HCT116 (cell line): Measurements from ENCODE around the gene GPD1L. TPM values are rescaled to one million over a fixed set of nuclear protein-coding genes. Genes with fewer than 3 reads are reported as not detected.
"Not testable (repeated sequence)": the region's sequence is repeated elsewhere in the genome, so short reads cannot be mapped to it uniquely, and the experiment has no call there.

ENCODE experiments used
- ATAC-seq: fragments of 200-7000 bp; cut with Tn5 transposase; 2 replicates; pipeline ENCODE4 v1.9.1; 2020; ENCODE audit warnings: mild to moderate bottlenecking, moderate library complexity
- BruUV-seq: library from RNA; stranded (reverse); fragments of 400-500 nt; replicated peaks from 2 replicates; lab custom pipeline; 2021; lab: Mats Ljungman, UMichigan
- CTCF ChIA-PET: fragments of 300-600 bp; sonication (Branson Sonifier 250); formaldehyde crosslinking; loops from one replicate; lab custom pipeline; 2021; ENCODE audit warnings: antibody characterized with exemption; lab: Charles Lee
- POLR2A ChIA-PET: fragments of 300-600, 350-600 bp; sonication (Branson Sonifier 250); formaldehyde crosslinking; loops from one replicate; lab custom pipeline; 2021; ENCODE audit warnings: antibody characterized with exemption; lab: Charles Lee
- RAD21 ChIA-PET, 2 experiments: fragments of 300-600 bp; sonication (Branson Sonifier 250); formaldehyde crosslinking; loops; one replicate each; lab custom pipeline; 2023; ENCODE audit warnings: low total read pairs in 2 of 2; ENCODE audit not compliant: uncharacterized antibody in 2 of 2, unreplicated experiment in 2 of 2, low non-redundant PET in 1 of 2; lab: Charles Lee
- DNase-seq: peaks from one replicate; pipeline ENCODE4 v3.0.0-alpha.2; 2010; ENCODE audit warnings: low read depth, low spot score
- H2AFZ ChIP-seq: fragments of 200-600 bp; shearing (Covaris generic), sonication (generic); 2 replicates; pipeline ENCODE4 v1.6.1; 2017; ENCODE audit warnings: low read depth, mixed run types, mixed read lengths, antibody characterized with exemption, low read length; ENCODE audit not compliant: poor library complexity, severe bottlenecking
- H3K27ac ChIP-seq: 2 replicates; pipeline ENCODE4 v1.5.1; 2012; ENCODE audit warnings: low read depth, low read length
- H3K27me3 ChIP-seq: fragments of 200-600 bp; sonication (generic); 2 replicates; pipeline ENCODE4 v1.6.1; 2016; ENCODE audit warnings: mixed run types, low read length, mixed read lengths; ENCODE audit not compliant: insufficient read depth
- H3K36me3 ChIP-seq, 2 experiments: fragments of 200-500 bp in 1 of 2; fragments of 200-600 bp in 1 of 2; sonication (Bioruptor generic) in 1 of 2; sonication (generic) in 1 of 2; 2 replicates each; pipeline versions ENCODE4 v1.5.1 to v1.6.1; 2014 to 2016; ENCODE audit warnings: low read length in 2 of 2, inconsistent platforms in 1 of 2, mixed read lengths in 1 of 2, mixed run types in 1 of 2; ENCODE audit not compliant: insufficient read depth in 2 of 2, control insufficient read depth in 1 of 2
- H3K4me1 ChIP-seq, 2 experiments: fragments of 200-600 bp in 1 of 2; sonication (generic) in 1 of 2; 2 replicates each; pipeline versions ENCODE4 v1.5.1 to v1.6.1; 2012 to 2017; ENCODE audit warnings: low read length in 2 of 2, inconsistent platforms in 1 of 2, mild to moderate bottlenecking in 1 of 2, mixed read lengths in 1 of 2, mixed run types in 1 of 2, moderate library complexity in 1 of 2; ENCODE audit not compliant: insufficient read depth in 2 of 2, control insufficient read depth in 1 of 2
- H3K4me2 ChIP-seq: fragments of 200-600 bp; sonication (generic); 2 replicates; pipeline ENCODE4 v1.6.1; 2017; ENCODE audit warnings: mixed run types, low read length, mixed read lengths
- H3K4me3 ChIP-seq, 2 experiments: fragments of 200-600 bp in 1 of 2; sonication (generic) in 1 of 2; replicated peaks in 1 of 2; 2 replicates each; pipeline ENCODE4 v1.5.1; 2011 to 2016; ENCODE audit warnings: low read length in 2 of 2, control low read depth in 1 of 2, low read depth in 1 of 2, mild to moderate bottlenecking in 1 of 2, mixed read lengths in 1 of 2, mixed run types in 1 of 2
- H3K79me2 ChIP-seq: fragments of 200-600 bp; sonication (generic); 2 replicates; pipeline ENCODE4 v1.6.1; 2017; ENCODE audit warnings: mild to moderate bottlenecking, mixed run types, low read length, moderate library complexity, mixed read lengths; ENCODE audit not compliant: insufficient read depth
- H3K9ac ChIP-seq: fragments of 200-600 bp; sonication (generic); 2 replicates; pipeline ENCODE4 v1.6.1; 2016; ENCODE audit warnings: low read length, mixed read lengths
- H3K9me2 ChIP-seq: fragments of 200-600 bp; sonication (generic), shearing (Covaris generic); 2 replicates; pipeline ENCODE4 v1.6.1; 2017; ENCODE audit warnings: mixed run types, mild to moderate bottlenecking, moderate library complexity; ENCODE audit not compliant: insufficient read depth
- H3K9me3 ChIP-seq, 2 experiments: fragments of 200-500 bp in 1 of 2; fragments of 200-600 bp in 1 of 2; sonication (Bioruptor generic) in 1 of 2; sonication (generic) in 1 of 2; 2 replicates each; pipeline ENCODE4 v1.6.1; 2014 to 2017; ENCODE audit warnings: low read length in 2 of 2, mixed read lengths in 2 of 2, inconsistent platforms in 1 of 2, low read depth in 1 of 2, mild to moderate bottlenecking in 1 of 2, mixed run types in 1 of 2, moderate library complexity in 1 of 2; ENCODE audit not compliant: control insufficient read depth in 1 of 2, insufficient read depth in 1 of 2
- H4K20me1 ChIP-seq: fragments of 200-600 bp; sonication (generic), shearing (Covaris generic); 2 replicates; pipeline ENCODE4 v1.6.1; 2017; ENCODE audit warnings: mixed run types, mild to moderate bottlenecking, moderate library complexity; ENCODE audit not compliant: insufficient read depth
- CBX3 ChIP-seq: IDR thresholded peaks from 2 replicates; pipeline ENCODE4 v1.6.1; 2012; ENCODE audit warnings: low read depth
- CEBPB ChIP-seq: IDR thresholded peaks from 2 replicates; pipeline ENCODE4 v1.6.1; 2012; ENCODE audit warnings: low read depth
- EZH2 ChIP-seq: fragments of 200-600 bp; sonication (generic); IDR thresholded peaks from 2 replicates; pipeline ENCODE4 v1.6.1; 2017; ENCODE audit warnings: antibody characterized with exemption, mixed run types
- EZH2phosphoT487 ChIP-seq: fragments of 200-600 bp; IDR thresholded peaks from 2 replicates; pipeline ENCODE4 v1.6.1; 2018; ENCODE audit warnings: antibody characterized with exemption, borderline replicate concordance
- FOSL1 ChIP-seq: IDR thresholded peaks from 2 replicates; pipeline ENCODE4 v1.6.1; 2012; ENCODE audit warnings: low read depth
- POLR2A ChIP-seq: IDR thresholded peaks from 2 replicates; pipeline ENCODE4 v1.7.0; 2011; ENCODE audit warnings: borderline replicate concordance; ENCODE audit not compliant: insufficient read depth, insufficient read length; ENCODE audit errors: extremely low read depth
- POLR2AphosphoS5 ChIP-seq: IDR thresholded peaks from 2 replicates; pipeline ENCODE4 v1.6.1; 2011; ENCODE audit warnings: mild to moderate bottlenecking, low read depth, low read length, moderate library complexity
- RAD21 ChIP-seq: IDR thresholded peaks from 2 replicates; pipeline ENCODE4 v1.6.1; 2012; ENCODE audit warnings: low read depth, mild to moderate bottlenecking
- SP1 ChIP-seq: IDR thresholded peaks from 2 replicates; pipeline ENCODE4 v1.6.1; 2012; ENCODE audit warnings: low read depth
- TCF7L2 ChIP-seq: IDR thresholded peaks from 2 replicates; pipeline ENCODE4 v1.7.0; 2011; ENCODE audit warnings: borderline replicate concordance, inconsistent platforms; ENCODE audit not compliant: insufficient read depth, insufficient read length; ENCODE audit errors: extremely low read depth
- intact Hi-C: fragments of 100-400 bp; cut with micrococcal nuclease; formaldehyde crosslinking; loops from 2 replicates; pipeline ENCODE4 v1.10.0; 2022
- total RNA-seq: library from RNA; stranded (reverse); gene quantifications from one replicate; pipeline ENCODE4 v1.2.1, GENCODE V29; 2021; ENCODE audit not compliant: unreplicated experiment
- TF ChIP-seq, protein P1 (sequence below), 3 experiments: fragments of 200-600 bp in 1 of 3; sonication (generic) in 1 of 3; IDR thresholded peaks in 2 of 3; conservative IDR thresholded peaks in 1 of 3; 2 replicates each; pipeline ENCODE4 v1.5.1; 2012 to 2017; ENCODE audit warnings: low read depth in 2 of 3, low read length in 2 of 3, antibody characterized with exemption in 1 of 3, borderline replicate concordance in 1 of 3, control low read depth in 1 of 3, mild to moderate bottlenecking in 1 of 3, mixed read lengths in 1 of 3, mixed run types in 1 of 3, moderate library complexity in 1 of 3; ENCODE audit not compliant: insufficient read depth in 1 of 3
- TF ChIP-seq, protein P2 (sequence below): IDR thresholded peaks from 2 replicates; pipeline ENCODE4 v1.6.1; 2011; ENCODE audit warnings: mild to moderate bottlenecking, low read length, moderate library complexity; ENCODE audit not compliant: insufficient replicate concordance; ENCODE audit errors: extremely low read depth

Gene GPD1L
- total RNA-seq, 1 experiment from 2014 or later: 21.9 TPM

DNA sequence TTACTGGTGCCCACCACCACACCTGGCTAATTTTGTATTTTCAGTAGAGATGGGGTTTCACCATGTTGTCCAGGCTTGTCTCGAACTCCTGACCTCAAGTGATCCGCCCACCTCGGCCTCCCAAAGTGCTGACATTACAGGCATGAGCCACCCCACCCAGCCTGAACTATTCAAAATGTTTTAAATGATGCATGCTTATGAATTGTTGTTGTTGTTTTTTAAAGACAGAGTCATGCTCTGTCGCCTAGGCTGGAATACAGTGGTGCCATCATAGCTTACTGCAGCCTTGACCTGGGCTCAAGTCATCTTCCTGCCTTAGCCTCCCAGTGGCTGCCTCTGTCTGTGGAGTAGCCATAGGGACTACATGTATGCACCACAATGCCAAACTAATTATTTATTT, 48.0 kb upstream of the GPD1L start:
- ATAC-seq, RAD21 ChIA-PET, POLR2A ChIA-PET, H4K20me1 ChIP-seq, intact Hi-C loops, H3K4me1 ChIP-seq, H3K9ac ChIP-seq, H3K79me2 ChIP-seq, H3K36me3 ChIP-seq, H3K9me3 ChIP-seq, H3K27ac ChIP-seq, H3K27me3 ChIP-seq, H3K4me2 ChIP-seq, CTCF ChIA-PET, H2AFZ ChIP-seq, H3K9me2 ChIP-seq, BruUV-seq, H3K4me3 ChIP-seq, DNase-seq: not testable (repeated sequence)

DNA sequence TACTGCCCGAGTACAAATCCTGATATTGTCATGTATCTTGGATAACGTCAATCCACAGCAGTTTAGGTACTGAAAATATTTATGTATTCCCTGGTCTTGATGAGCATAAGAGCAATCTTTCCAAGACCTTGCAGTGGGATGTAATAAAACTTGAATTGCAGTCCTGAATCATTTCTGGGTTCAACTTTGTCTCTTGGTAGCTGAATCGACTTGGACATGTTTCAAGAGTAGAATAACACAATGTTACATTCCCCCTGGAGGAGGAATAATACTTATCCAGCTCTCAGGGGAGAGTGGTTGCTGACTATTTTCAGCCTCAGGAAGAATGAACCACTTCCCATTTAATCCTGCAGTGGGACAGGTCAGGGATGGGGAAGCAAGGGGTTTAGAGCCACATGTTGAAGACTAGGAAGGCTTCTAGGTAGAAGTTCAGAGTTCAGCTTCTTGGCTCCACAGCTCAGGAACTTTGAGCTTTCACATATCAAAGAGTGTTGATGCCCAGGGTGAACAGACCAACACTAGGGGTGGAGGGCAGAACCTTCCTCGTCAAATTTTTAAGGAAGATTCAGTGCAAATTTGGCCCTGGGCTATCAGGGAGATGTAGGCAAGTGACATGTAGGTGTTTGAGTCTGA, 43.4 kb upstream of the GPD1L start:
- H3K9ac ChIP-seq: no peak overlapping the region
- DNase-seq (no peak), ATAC-seq (no peak)
- no TSS peak for BruUV-seq
- no peaks in the 10 kb centered on the region for H3K79me2 ChIP-seq
- no peaks in the 10 kb centered on the region for H3K4me1 ChIP-seq
- H3K27ac ChIP-seq: no peak overlapping the region
- intact Hi-C loops: no loop called here
- H3K27me3 ChIP-seq: no peaks in the 10 kb centered on the region
- H3K4me2 ChIP-seq: no peak overlapping the region
- H3K4me3 ChIP-seq: no peak overlapping the region
- H3K9me3 ChIP-seq: no peaks in the 10 kb centered on the region
- RAD21 ChIA-PET: no interaction called here
- H4K20me1 ChIP-seq: no peaks in the 10 kb centered on the region
- no peaks in the 10 kb centered on the region for H3K9me2 ChIP-seq
- TF ChIP-seq POLR2AphosphoS5: no peak
- no peak for TF ChIP-seq SP1
- TF ChIP-seq, protein P1, sequence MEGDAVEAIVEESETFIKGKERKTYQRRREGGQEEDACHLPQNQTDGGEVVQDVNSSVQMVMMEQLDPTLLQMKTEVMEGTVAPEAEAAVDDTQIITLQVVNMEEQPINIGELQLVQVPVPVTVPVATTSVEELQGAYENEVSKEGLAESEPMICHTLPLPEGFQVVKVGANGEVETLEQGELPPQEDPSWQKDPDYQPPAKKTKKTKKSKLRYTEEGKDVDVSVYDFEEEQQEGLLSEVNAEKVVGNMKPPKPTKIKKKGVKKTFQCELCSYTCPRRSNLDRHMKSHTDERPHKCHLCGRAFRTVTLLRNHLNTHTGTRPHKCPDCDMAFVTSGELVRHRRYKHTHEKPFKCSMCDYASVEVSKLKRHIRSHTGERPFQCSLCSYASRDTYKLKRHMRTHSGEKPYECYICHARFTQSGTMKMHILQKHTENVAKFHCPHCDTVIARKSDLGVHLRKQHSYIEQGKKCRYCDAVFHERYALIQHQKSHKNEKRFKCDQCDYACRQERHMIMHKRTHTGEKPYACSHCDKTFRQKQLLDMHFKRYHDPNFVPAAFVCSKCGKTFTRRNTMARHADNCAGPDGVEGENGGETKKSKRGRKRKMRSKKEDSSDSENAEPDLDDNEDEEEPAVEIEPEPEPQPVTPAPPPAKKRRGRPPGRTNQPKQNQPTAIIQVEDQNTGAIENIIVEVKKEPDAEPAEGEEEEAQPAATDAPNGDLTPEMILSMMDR (IDR thresholded peaks at IDR 0.05 in 2 of 3, conservative IDR thresholded peaks at IDR 0.05 in 1 of 3; ENCODE audit: borderline replicate concordance in 1 of 3, insufficient read depth in 1 of 3, low read depth in 2 of 3, low read length in 2 of 3): no peak
- no peak for TF ChIP-seq EZH2
- TF ChIP-seq CEBPB: no peak
- TF ChIP-seq POLR2A: no peak
- TF ChIP-seq RAD21: no peak
- TF ChIP-seq, protein P2, sequence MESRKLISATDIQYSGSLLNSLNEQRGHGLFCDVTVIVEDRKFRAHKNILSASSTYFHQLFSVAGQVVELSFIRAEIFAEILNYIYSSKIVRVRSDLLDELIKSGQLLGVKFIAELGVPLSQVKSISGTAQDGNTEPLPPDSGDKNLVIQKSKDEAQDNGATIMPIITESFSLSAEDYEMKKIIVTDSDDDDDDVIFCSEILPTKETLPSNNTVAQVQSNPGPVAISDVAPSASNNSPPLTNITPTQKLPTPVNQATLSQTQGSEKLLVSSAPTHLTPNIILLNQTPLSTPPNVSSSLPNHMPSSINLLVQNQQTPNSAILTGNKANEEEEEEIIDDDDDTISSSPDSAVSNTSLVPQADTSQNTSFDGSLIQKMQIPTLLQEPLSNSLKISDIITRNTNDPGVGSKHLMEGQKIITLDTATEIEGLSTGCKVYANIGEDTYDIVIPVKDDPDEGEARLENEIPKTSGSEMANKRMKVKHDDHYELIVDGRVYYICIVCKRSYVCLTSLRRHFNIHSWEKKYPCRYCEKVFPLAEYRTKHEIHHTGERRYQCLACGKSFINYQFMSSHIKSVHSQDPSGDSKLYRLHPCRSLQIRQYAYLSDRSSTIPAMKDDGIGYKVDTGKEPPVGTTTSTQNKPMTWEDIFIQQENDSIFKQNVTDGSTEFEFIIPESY: no peak
- TF ChIP-seq CBX3: no peak
- no peak for TF ChIP-seq TCF7L2
- no peak for TF ChIP-seq EZH2phosphoT487
- TF ChIP-seq FOSL1: no peak
- TF ChIP-seq, all 23 proteins: peak for 0
- POLR2A ChIA-PET: no interaction called here
- no peak overlapping the region for H2AFZ ChIP-seq
- H3K36me3 ChIP-seq: no peaks in the 10 kb centered on the region
- CTCF ChIA-PET: no interaction called here
